Hepatocyte (in vitro differentiated cells): ENCODE data around the gene RALA.

Experiments used
- CTCF ChIP-seq: fragments of 200-600 bp; sonication (generic); IDR thresholded peaks from 2 replicates; pipeline ENCODE4 v1.5.1; 2016; ENCODE audit warnings: antibody characterized with exemption, mild to moderate bottlenecking; ENCODE audit not compliant: poor library complexity
- EZH2 ChIP-seq: fragments of 200-600 bp; sonication (generic); IDR thresholded peaks from 2 replicates; pipeline ENCODE4 v1.6.1; 2016; ENCODE audit warnings: antibody characterized with exemption, mild to moderate bottlenecking, borderline replicate concordance
- EZH2phosphoT487 ChIP-seq: fragments of 200-600 bp; sonication (generic); IDR thresholded peaks from one replicate; pipeline ENCODE4 v1.6.1; 2018; ENCODE audit warnings: antibody characterized with exemption, mild to moderate bottlenecking, low read depth, moderate library complexity; ENCODE audit not compliant: unreplicated experiment, severe bottlenecking

- no peak for TF ChIP-seq CTCF
- TF ChIP-seq EZH2phosphoT487: no peak
- no peak for TF ChIP-seq EZH2
Observed at GRCh38 chr7:39749177-39749576, 125.8 kb downstream of the RALA start.
